ENCODE data around the gene PPP2R5C.
"Not testable (repeated sequence)": the region's sequence is repeated elsewhere in the genome, so short reads cannot be mapped to it uniquely, and the experiment has no call there.

Gene PPP2R5C

DNA sequence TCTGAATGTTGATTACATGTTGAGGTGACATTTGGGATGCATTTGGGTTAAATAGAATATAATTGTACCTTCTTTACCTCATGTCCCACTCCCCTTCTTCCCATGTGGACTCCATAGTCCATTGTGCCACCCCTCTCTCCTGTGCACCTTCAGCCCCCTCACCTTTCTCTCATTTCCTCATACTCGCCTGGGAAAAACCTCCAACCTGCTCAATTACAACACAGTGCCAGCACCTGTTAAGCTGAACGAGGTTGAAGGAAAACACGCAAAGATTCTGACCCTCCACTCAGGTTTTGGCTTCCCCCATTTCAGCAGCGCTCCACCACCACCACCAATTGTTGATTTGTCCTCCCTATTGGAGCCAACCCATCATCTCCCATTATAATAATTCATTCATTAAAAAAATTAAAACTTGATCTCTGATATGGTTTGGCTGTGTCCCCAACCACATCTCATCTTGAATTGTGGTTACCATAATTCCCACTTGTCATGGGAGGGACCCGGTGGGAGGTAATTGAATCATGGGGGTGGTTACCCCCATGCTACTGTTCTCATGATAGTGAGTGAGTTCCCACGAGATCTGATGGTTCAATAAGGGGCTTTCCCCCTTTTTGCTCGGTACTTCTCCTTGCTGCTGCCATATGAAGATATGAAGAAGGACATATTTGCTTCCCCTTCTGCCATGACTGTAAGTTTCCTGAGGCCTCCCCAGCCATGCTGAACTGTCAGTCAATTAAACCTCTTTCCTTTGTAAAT lies 33.7 kb upstream of the PPP2R5C start:
- no peak for DNase-seq

DNA sequence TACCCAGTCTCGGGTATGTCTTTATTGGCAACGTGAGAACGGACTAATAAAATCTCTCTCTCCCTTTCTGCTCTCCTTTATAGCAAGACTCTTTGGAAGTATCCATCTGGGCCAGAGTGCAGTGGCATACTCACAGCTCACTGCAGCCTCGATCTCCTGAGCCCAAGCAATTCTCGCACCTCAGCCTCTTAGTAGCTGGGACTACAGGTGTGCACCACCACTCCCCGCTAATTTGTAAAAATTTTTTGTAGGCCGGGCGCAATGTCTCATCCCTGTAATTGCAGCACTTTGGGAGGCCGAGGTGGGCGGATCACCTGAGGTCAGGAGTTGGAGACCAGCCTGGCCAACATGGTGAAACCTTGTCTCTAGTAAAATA lies 33.2 kb upstream of the PPP2R5C start:
- DNase-seq, result no peak

DNA sequence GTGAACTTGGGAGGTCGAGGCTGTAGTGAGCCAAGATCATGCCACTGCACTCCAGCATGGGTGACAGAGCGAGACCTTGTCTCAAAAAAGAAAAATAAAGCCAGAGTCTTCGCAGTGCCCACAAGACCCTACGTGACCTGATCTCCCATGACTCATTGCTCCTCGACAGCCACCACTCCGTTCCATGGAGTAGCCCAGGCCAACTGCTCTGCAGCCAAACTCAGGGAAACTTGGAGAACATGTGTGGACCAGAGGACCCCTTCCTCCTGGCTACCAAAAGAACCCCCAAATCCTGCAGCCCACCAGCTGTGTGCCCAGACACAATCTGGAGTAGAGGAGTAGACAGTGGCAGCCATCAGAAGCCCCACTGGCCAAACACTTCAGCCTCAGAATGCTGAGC lies 32.1 kb upstream of the PPP2R5C start:
- DNase-seq, result no peak

DNA sequence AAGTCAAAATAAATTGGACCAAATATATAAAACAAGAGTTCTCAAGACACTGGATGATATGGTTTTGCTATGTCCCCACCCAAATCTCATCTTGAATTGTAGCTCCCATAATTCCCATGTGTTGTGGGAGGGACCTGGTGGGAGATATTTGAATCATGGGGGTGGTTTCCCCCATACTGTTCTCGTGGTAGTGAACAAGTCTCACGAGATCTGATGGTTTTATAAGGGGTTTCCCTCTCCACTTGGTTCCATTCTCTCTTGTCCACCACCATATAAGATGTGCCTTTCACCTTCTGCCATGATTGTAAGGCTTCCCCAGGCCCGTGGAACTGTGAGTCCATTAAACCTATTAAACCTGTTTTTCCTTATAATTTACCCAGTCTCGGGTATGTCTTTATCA lies 31.4 kb upstream of the PPP2R5C start:
- DNase-seq, result not testable (repeated sequence)

DNA sequence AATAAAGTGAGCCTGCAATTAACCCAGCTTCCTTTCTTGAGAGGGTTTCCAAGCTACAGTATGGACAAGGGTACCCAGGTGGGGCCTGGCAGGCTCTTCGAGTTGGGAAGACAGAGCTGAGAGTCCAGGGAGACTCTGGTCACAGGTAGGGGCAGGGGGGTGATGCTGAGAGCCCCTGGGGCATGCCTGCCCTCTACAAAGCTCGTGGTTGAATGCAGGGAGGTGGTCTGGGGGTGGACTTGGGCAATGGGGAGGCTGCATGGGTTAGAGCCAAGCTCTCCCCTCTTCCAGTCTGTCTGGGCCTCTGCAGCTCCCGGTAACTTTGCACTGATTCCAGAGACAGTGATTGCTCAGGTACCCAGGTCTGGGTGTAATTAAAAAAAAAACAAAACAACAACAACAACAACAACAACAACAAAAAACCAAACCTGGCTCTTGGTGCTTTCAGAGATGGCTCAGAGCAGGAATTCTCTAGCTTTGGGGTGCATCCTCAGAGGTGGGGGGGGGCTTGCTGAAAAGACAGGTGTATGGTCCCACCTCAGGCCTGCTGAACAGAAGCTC lies 30.8 kb upstream of the PPP2R5C start:
- DNase-seq, result no peak

DNA sequence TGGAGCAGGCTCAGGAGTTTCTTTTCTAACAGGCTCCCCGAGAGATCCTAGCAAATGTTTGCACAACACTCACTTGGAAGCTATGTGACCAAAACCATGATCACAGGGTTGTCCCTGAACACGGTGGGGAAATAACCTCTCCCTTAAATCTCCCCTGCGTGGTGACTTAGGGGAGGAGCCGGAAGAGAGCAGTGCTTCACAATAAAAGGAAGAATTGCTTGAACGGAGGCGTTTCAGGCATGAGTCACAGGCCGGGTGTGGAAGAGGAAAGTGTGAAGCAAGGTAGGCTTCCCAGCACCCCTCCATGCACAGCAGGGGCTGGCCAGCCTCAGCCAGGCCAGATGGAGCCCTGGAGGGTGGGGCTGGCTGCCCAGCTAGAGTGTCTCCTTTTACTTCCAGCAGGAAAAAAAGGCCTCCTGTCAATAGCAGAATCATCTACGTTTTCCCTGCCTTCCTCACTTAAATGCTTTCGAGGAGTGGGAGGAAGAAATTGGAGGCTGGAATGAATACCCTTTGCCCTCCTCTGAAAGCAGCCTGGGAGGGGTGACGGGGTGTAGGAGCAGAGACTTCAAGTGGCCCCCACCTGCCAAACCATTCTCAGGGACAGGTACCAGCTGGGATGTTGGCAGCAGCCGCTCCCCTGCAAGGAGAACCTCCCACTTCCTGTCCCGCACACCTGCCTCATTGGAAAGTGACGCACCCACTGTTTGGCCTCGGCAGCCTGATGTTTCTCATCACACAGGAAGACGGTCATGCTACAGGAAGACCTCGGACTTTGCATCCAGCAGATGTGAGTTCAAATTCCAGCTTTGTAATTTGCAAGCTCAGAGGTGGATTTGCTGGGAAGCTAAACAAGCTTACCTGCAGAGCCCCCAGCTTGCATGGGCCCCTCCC lies 30.1 kb upstream of the PPP2R5C start:
- no peak for DNase-seq

DNA sequence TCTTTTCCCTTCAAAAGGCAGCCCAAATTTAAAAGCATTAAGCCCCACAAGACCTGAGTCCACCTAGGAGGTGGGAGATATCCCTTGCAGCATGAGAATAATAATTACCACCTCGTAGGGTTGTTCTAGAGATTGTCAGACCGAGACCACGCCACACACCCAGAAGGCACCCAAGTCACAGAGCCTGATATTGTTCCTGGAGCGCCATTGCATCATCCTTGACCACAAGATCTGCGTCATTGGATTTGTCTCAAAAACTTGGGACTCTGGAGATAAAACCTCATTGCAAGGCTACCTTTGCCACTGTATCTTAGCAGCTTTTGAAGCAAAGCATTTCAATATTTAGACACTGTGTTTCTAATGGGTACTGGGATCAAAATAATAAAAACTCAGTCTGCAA lies 29.4 kb upstream of the PPP2R5C start:
- DNase-seq, result no peak

DNA sequence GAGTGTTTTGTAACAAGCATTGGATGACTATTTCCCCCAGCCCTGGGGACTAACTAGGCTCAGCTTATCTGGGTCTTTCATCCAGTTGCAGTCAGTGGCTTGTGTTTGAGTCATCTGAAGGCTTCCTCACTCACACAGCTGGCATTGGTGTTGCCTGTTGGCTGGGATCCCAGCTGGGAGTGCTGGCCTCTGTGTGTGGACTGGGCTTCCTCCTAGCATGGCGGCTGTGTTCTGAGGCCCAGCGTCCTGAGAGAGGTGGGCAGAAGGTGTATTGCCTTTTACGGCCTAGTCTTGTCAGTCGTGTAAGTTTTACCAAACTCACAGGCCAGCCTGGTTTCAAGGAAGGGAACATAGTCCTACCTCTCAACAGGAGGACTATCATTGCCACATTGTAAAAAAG lies 28.3 kb upstream of the PPP2R5C start:
- no peak for DNase-seq

DNA sequence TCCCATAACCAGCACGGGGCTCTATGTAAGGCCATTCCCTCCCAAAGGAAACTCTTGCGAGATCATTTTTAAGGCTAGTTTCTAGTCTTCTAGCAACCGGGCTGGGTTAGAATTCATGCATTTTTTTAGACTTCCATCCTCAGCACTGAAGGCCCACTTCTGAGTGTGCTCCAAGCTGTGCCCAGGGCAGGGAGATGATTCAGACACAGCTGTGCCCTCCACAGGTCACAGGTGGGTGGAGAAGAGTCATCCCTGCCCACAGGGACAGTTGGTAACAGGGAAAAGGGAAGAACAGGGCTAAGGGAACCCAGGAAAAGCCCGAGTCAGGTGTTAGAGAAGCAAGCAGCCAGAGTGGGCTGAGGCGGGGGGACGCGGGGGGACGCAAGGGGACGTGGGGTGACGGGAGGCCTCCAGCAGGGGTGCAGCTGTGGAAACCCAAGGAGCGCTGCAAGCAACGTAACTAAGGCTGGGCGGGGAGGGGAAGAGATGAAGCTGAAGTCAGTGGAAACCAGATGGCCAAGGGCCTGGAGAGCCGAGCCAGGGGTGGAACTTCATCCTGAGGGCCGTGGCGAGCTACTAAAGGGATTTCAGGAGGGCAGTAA lies 27.2 kb upstream of the PPP2R5C start:
- no peak for DNase-seq

DNA sequence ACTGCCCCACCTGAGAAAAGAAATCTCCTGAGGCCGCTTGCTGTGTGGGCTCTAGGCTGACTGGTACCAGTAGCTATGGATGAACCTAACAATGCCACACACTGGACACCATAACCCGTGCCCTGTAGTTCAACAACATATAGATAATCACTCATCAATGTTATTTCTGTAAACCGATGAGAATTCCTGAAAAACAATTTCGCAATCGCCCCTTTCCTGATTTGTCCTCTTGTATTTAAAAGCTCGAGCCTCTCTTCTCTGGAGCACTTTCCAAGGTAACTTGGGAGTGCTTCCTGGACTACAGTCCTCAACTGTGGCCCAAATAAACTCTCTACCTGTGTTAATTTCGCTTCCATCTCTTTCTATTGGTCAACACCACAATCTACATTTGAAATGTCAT lies 26.1 kb upstream of the PPP2R5C start:
- DNase-seq, result no peak

DNA sequence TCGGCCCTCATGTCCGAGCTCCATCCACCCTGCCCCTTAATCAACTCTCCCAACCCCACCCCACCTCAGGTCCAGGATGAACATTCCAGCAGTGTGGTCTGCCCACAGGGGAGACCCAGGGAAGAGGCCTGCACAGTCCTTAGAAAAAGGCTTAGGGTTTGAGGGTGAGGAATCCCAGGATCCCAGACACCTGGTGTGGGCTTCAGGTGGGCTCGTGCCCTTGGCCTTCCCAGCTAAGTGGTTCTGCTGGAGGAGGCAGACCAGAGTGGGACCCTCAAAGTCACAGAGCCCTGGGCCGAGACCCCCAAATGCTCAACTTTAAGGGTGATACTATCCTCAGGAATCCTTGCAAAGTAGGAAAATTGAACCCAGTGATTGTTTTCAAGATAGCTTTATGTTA lies 25.4 kb upstream of the PPP2R5C start:
- no peak for DNase-seq

DNA sequence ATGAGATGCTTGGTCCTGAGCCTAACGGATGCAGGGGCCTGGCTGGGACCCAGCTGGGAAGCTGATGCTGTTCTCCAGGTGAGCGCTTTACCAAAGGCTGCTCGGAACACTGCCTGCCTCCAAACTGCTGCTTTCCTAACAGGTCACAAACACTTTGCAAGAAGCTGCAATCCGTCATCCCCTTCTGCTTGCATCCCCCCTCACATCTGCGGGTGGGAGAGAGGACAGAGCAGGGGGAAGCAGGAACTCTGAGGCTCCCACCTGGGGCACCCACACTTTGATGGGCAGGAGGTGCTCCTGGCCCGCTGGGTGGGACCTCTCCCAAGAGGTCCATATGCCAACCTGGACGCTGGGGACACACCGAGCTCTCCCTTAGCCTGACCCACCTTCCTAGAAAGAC lies 24.9 kb upstream of the PPP2R5C start:
- no peak for DNase-seq

DNA sequence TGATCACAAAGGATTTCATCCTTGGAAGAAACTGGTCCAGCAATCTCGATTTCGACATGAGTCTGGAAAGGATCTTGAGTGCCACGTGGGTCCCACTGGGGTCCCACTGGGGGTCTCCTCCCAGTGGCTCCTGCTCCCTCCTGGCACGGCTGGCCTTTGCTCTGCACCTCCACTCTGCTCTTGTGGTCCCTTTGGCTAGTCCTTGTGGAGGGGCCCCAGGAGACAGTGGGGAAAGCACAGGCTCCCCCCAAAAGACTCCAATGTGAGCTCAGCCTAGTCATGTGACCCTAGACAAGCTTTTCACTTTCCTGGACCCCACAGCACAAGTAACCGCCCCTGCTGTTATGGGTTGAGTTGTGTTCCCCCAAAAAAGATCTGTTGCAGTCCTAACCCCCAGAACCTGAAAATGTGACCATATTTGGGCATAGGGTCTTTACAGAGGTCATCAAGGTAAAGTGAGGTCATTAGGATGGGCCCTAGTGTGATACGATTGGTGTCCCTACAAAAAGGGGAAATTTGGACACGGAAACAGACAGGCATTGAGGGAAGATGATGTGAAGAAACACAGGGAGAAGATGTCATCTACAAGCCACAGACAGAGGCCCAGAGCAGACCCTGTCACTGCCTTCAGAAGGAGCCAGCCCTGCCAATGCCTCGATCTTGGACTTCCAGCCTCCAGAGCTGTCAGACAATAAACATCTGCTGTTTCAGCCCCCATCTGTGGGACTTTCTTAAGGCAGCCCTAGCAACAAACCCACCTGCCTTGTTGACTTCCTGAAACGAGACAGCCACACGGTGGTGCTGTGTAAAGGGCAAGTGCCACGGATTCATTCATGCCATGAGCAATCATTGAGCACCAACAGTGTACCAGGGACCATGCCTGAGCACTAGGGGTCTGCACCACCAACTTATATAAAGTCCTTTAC lies 23.8 kb upstream of the PPP2R5C start:
- no peak for DNase-seq

DNA sequence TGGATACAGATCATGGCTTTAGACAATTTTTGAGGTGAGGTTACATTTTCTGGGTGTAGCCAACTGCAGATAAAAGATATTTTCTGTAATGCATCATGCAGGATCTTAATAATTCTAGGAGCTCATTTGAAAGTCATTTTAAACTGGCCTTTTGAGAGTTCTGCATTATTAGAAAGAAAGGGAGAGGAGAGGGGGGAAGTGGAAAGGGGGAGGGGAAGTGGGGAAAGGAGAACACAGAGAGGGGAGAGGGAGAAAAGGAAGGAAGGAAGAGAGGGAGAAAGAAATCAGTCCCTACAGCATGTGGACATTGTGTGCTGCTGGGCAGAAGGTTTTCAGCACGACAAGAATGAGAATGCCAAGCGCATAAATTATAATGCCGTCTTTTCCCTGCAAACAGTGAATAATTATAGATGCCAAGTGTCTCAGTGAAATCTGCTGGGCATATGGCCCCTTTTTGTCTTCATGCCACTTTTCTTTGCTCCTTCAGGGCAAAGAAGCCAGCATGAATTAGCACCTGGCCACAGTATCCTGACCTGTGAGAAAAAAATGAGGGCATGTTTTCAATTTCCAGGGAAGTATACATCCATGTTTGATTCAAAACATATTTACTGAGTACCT lies 22.7 kb upstream of the PPP2R5C start:
- no peak for DNase-seq

DNA sequence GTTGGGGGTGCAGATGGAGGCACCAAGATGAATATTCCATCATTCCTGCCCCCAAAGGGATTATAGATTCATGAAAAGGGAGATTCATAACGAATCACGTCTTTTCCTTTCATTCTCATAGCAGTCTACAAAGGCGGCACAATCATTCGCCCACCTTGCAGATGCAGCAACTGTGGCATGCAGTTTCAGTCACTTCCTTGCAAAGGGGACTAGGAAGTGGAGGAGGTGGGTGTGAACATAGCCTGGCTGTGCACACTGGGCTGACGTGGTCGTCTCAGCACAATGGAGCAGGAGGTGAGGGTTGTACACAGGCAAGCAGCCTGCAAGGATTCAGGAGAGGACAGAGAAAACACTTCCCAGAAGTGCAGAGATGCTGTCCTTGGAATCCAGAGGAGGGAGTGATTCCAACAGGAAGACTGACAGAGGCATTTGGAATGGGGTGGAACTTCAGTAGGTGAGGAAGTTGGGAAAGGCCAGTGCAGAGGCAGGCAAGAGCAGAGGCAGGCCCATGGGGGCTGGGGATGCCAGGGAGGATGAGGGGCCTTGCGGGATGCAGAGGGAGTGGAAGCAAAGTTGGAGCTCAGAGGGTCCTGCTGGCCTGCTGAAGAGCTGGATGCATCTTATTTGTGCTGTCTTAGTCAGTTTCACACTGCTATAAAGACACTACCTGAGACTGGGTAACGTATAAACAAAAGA lies 21.9 kb upstream of the PPP2R5C start:
- no peak for DNase-seq

DNA sequence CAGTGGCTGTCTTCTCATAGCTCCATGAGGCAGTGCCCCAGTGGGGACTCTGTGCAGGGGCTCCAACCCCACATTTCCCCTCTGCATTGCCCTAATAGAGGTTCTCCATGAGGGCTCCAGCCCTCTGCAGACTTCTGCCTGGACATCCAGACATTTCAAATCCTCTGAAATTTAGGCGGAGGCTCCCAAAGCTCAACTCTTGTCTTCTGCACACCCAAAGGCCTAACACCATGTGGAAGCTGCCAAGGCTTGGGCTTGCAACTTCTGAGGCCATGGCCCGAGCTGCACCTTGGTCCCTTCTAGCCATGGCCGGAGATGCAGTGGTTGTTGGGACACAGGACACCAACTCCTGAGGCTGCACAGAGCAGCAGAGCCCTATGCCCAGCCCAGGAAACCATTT lies 20.5 kb upstream of the PPP2R5C start:
- DNase-seq, result no peak

DNA sequence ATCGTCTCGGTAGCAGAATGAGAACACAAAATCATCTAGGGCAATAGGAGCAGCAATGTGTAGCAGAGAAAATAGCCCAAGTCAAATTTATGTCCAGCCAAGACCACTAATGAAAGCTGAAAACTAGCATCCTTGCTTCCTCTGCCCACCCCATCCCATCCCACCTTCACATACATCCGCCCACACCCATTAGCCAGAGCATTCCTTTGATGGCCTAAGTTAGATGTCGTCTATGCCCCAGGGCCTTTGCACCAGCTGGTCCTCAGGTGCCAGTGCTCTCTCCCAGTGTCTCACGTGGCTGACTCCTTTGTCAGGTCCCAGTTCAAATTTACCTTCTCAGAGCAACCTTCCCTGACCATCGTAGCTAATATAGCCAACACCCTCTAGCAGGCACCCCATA lies 17.8 kb upstream of the PPP2R5C start:
- no peak for DNase-seq

DNA sequence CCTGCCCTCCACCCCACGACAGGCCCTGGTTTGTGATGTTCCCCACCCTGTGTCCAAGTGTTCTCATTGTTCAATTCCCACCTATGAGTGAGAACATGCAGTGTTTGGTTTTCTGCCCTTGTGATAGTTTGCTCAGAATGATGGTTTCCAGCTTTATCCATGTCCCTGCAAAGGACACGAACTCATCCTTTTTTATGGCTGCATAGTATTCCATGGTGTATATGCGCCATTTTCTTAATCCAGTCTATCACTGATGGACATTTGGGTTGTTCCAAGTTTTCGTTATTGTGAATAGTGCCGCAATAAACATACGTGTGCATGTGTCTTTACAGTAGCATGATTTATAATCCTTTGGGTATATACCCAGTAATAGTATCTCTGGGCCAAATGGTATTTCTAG lies 17.1 kb upstream of the PPP2R5C start:
- DNase-seq, result not testable (repeated sequence)

DNA sequence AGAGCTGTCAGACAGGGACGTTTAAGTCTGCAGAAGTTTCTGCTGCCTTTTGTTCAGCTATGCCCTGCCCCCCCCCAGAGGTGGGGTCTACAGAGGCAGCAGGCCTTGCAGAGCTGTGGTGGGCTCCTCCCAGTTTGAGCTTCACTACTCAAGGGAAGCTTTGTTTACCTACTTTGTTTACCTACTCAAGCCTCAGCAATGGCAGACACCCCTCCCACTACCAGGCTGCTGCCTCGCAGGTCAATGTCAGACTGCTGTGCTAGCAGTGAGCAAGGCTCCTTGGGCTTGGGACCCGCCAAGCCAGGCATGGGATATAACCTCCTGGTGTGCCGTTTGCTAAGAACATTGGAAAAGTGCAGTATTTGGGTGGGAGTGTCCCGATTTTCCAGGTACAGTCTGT lies 11.8 kb upstream of the PPP2R5C start:
- not testable (repeated sequence) for DNase-seq

DNA sequence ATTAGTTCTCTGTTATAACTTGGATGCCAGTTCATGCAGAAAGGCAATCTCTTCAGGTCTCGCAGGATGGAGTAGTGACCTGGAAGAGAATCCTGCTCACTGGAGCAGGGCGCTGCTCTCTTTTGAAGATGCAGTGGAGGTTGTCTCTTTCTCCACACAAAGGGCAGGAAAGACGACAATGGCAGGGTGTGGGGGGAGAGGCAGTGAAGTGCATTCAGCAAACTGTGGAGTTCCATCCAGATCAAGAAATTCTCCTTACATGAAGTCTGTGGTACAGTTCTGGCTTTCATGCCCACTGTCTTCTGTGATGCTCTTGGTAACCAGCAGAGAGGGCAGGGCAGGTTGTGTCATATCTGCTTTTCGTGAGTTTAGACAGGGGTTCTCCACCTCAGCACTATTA lies 6.6 kb upstream of the PPP2R5C start:
- DNase-seq, result no peak

DNA sequence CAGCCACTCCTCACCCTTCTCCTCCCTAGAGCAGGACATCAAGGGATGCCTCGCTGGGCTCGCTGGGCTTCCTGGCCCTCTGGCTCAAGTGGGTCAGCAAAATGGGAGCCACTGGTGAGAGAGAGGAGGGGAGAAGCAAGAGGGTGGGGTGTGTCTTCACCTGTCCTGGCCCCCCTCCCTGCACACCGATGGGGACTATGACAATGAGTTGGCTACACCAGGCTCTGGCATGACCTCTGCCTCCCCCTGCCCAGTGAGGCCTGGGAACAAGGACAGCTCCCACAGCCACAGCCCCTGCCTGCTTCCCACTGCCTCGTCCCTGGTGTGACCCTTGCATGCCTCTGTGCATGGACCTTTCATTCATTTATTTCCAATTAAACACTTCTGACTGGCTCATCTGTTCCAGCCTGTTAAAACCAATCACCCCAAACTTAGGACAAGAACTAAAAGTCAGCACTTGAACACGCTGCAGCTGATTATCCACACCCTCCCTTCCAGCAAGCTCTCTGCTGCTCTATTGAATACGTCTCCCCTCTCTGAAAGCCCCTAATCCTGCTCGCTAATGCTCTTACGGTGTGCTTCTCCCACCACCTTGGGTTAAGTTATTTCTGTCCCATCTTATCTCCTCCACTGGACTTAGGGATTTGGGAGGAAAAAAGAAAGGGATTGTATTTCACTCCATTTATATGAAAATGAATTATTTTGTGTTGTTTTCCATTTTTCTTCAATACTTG lies 5.8 kb upstream of the PPP2R5C start:
- no peak for DNase-seq
